ENCODE results near the gene ANAPC15.
"Not testable (repeated sequence)": the region's sequence is repeated elsewhere in the genome, so short reads cannot be mapped to it uniquely, and the experiment has no call there.

The ANAPC15 gene

GRCh38 chr11:72136684-72137262, 24.3 kb upstream of the ANAPC15 start:
- H3K4me3 ChIP-seq (replicated peaks; ENCODE audit: low read depth, low read length), result no peak overlapping the region
- DNase-seq (ENCODE audit: extremely low read depth, low read depth), result no peak

GRCh38 chr11:72135891-72136683, 23.6 kb upstream of the ANAPC15 start:
- TF ChIP-seq CTCF (IDR thresholded peaks at IDR 0.05; ENCODE audit: low read depth, low read length, missing control alignments), result no peak

More at GRCh38 chr11:72136684-72137262, 24.3 kb upstream of the ANAPC15 start:
- TF ChIP-seq CTCF (IDR thresholded peaks at IDR 0.05; ENCODE audit: low read depth, low read length, missing control alignments), result no peak

GRCh38 chr11:72135473-72135872, 23.0 kb upstream of the ANAPC15 start, which contains the start of gene FOLR3:
FOLR3 (plus strand) TSS chr11:72135725; CDS start chr11:72135953, 228 bp downstream.
- not testable (repeated sequence) for H3K4me3 ChIP-seq (replicated peaks; ENCODE audit: low read depth, low read length); DNase-seq (ENCODE audit: extremely low read depth, low read depth)

More at GRCh38 chr11:72135891-72136683, 23.6 kb upstream of the ANAPC15 start:
- H3K4me3 ChIP-seq (replicated peaks; ENCODE audit: low read depth, low read length), result no peak overlapping the region
- DNase-seq (ENCODE audit: extremely low read depth, low read depth), result no peak

- no peak for TF ChIP-seq CTCF (IDR thresholded peaks at IDR 0.05; ENCODE audit: low read depth, low read length, missing control alignments)
- no peak overlapping the region for H3K4me3 ChIP-seq (replicated peaks; ENCODE audit: low read depth, low read length)
- DNase-seq (ENCODE audit: extremely low read depth, low read depth), result no peak
These were observed 20.2 kb upstream of the ANAPC15 start for GRCh38 chr11:72132646-72133045.

GRCh38 chr11:72129381-72129780, 16.9 kb upstream of the ANAPC15 start:
- TF ChIP-seq CTCF (IDR thresholded peaks at IDR 0.05; ENCODE audit: low read depth, low read length, missing control alignments), result no peak
- DNase-seq (ENCODE audit: extremely low read depth, low read depth), result no peak
- H3K4me3 ChIP-seq (replicated peaks; ENCODE audit: low read depth, low read length), result no peak overlapping the region

- H3K4me3 ChIP-seq (replicated peaks; ENCODE audit: low read depth, low read length), result no peak overlapping the region
- TF ChIP-seq CTCF (IDR thresholded peaks at IDR 0.05; ENCODE audit: low read depth, low read length, missing control alignments), result no peak
- no peak for DNase-seq (ENCODE audit: extremely low read depth, low read depth)
These were observed 15.4 kb upstream of the ANAPC15 start for GRCh38 chr11:72127923-72128322.

GRCh38 chr11:72125956-72126355, 13.5 kb upstream of the ANAPC15 start:
- no peak for DNase-seq (ENCODE audit: extremely low read depth, low read depth)
- no peak for TF ChIP-seq CTCF (IDR thresholded peaks at IDR 0.05; ENCODE audit: low read depth, low read length, missing control alignments)
- no peak overlapping the region for H3K4me3 ChIP-seq (replicated peaks; ENCODE audit: low read depth, low read length)
